ENCODE results near the gene PLEKHM3. TPM values are rescaled to one million over a fixed set of nuclear protein-coding genes. Genes with fewer than 3 reads are reported as not detected.

Gene PLEKHM3
- total RNA-seq, 4 donors from 2014 or later = 14.9 to 28.3 (median 21.0) TPM

- H3K4me3 ChIP-seq = no peak overlapping the region
- DNase-seq (ENCODE audit: low spot score in 2 of 2) = no peak
- H3K27ac ChIP-seq = no peak overlapping the region
- no peaks in the 10 kb centered on the region for H3K27me3 ChIP-seq
- H3K4me1 ChIP-seq = peaks cover 7% of the 10 kb centered on the region
- WGBS = 59% methylated on average over 4 of the region's 4 CpGs
- no peaks in the 10 kb centered on the region for H3K36me3 ChIP-seq
- TF ChIP-seq CTCF (IDR thresholded peaks at IDR 0.05) = no peak
- no peak for TF ChIP-seq POLR2A (IDR thresholded peaks at IDR 0.05)
- no peak for TF ChIP-seq POLR2AphosphoS5 (IDR thresholded peaks at IDR 0.05)
- TF ChIP-seq EP300 (IDR thresholded peaks at IDR 0.05) = no peak
- no peaks in the 10 kb centered on the region for H3K9me3 ChIP-seq
Measured at GRCh38 chr2:207847807-207848544, 177.4 kb downstream of the PLEKHM3 start.

GRCh38 chr2:207847098-207847806, 178.1 kb downstream of the PLEKHM3 start:
- Histone ChIP-seq H3K4me3 (no peak overlapping the region), H3K4me1 (peaks cover 7% of the 10 kb centered on the region), H3K27ac (no peak overlapping the region), H3K36me3 (no peaks in the 10 kb centered on the region), H3K9me3 (no peaks in the 10 kb centered on the region), H3K27me3 (no peaks in the 10 kb centered on the region)
- WGBS = 73% methylated on average over 3 of the region's 3 CpGs
- no peak for TF ChIP-seq CTCF (IDR thresholded peaks at IDR 0.05)
- no peak for TF ChIP-seq EP300 (IDR thresholded peaks at IDR 0.05)
- no peak for TF ChIP-seq POLR2A (IDR thresholded peaks at IDR 0.05)
- TF ChIP-seq POLR2AphosphoS5 (IDR thresholded peaks at IDR 0.05) = no peak
- no peak for DNase-seq (ENCODE audit: low spot score in 2 of 2)

- DNase-seq (ENCODE audit: low spot score in 2 of 2) = no peak
- H3K27me3 ChIP-seq = no peaks in the 10 kb centered on the region
- H3K27ac ChIP-seq = no peak overlapping the region
- peaks cover 7% of the 10 kb centered on the region for H3K4me1 ChIP-seq
- no peak for TF ChIP-seq CTCF (IDR thresholded peaks at IDR 0.05)
- TF ChIP-seq POLR2A (IDR thresholded peaks at IDR 0.05) = no peak
- no peak for TF ChIP-seq POLR2AphosphoS5 (IDR thresholded peaks at IDR 0.05)
- no peak for TF ChIP-seq EP300 (IDR thresholded peaks at IDR 0.05)
- WGBS = 89% methylated on average over 3 of the region's 3 CpGs
- no peaks in the 10 kb centered on the region for H3K9me3 ChIP-seq
- no peak overlapping the region for H3K4me3 ChIP-seq
- no peaks in the 10 kb centered on the region for H3K36me3 ChIP-seq
Measured at GRCh38 chr2:207845202-207845864, 180.0 kb downstream of the PLEKHM3 start.

- H3K36me3 ChIP-seq = no peaks in the 10 kb centered on the region
- H3K4me3 ChIP-seq = no peak overlapping the region
- no peak for TF ChIP-seq CTCF (IDR thresholded peaks at IDR 0.05)
- TF ChIP-seq POLR2AphosphoS5 (IDR thresholded peaks at IDR 0.05) = no peak
- no peak for TF ChIP-seq EP300 (IDR thresholded peaks at IDR 0.05)
- no peak for TF ChIP-seq POLR2A (IDR thresholded peaks at IDR 0.05)
- H3K27me3 ChIP-seq = no peaks in the 10 kb centered on the region
- H3K27ac ChIP-seq = no peak overlapping the region
- 88% methylated on average over 2 of the region's 2 CpGs for WGBS
- H3K9me3 ChIP-seq = no peaks in the 10 kb centered on the region
- H3K4me1 ChIP-seq = peaks cover 7% of the 10 kb centered on the region
- DNase-seq (ENCODE audit: low spot score in 2 of 2) = no peak
Measured at GRCh38 chr2:207844648-207845047, 180.7 kb downstream of the PLEKHM3 start.

GRCh38 chr2:207840101-207840500, 185.2 kb downstream of the PLEKHM3 start:
- Histone ChIP-seq H3K4me3 (no peak overlapping the region), H3K36me3 (no peaks in the 10 kb centered on the region), H3K4me1 (peaks cover 5% of the 10 kb centered on the region), H3K27ac (no peak overlapping the region), H3K9me3 (no peaks in the 10 kb centered on the region), H3K27me3 (no peaks in the 10 kb centered on the region)
- TF ChIP-seq EP300 (IDR thresholded peaks at IDR 0.05) (no peak), POLR2A (IDR thresholded peaks at IDR 0.05) (no peak), POLR2AphosphoS5 (IDR thresholded peaks at IDR 0.05) (no peak), CTCF (IDR thresholded peaks at IDR 0.05) (no peak)
- DNase-seq (ENCODE audit: low spot score in 2 of 2) = no peak
- 87% methylated on average over 1 of the region's 1 CpG for WGBS
